GM18502 (cell line): ENCODE data around the gene PELI3.
"Not testable (repeated sequence)": the region's sequence is repeated elsewhere in the genome, so short reads cannot be mapped to it uniquely, and the experiment has no call there.

ENCODE experiments used
- ATAC-seq: cut with Tn5 transposase; IDR thresholded peaks from one replicate; pipeline ENCODE4 v1.9.1; 2021; ENCODE audit warnings: mild to moderate bottlenecking; ENCODE audit not compliant: unreplicated experiment, poor library complexity

The PELI3 gene, protein sequence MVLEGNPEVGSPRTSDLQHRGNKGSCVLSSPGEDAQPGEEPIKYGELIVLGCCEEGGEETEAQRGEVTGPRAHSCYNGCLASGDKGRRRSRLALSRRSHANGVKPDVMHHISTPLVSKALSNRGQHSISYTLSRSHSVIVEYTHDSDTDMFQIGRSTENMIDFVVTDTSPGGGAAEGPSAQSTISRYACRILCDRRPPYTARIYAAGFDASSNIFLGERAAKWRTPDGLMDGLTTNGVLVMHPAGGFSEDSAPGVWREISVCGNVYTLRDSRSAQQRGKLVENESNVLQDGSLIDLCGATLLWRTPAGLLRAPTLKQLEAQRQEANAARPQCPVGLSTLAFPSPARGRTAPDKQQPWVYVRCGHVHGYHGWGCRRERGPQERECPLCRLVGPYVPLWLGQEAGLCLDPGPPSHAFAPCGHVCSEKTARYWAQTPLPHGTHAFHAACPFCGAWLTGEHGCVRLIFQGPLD

GRCh38 chr11:66466225-66467033, at the start of gene PELI3:
TSS of gene PELI3 (plus strand) at chr11:66466905. CDS start at chr11:66468129, 1,224 bp downstream.
- ATAC-seq, result peak; percentile 84

DNA sequence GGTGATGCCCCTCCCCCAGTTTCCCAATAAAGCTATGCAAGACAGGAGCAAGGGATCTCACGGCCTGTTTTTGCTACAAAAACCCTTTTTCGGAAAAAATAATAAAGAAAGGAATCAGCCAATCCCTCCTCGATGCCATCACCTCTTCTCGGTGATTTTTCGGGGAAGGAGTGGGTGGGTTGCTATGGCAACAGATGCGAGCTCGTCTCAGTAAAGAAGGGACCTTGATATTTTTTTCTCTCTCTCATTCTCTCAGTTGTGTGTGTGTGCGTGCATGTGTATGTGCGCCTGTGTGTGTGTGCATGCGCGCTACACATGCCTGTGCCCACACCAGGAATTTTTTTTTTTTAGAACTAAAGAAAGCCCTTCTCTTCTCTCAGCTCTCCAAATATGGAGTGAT, 49.7 kb upstream of the PELI3 start:
- no peak for ATAC-seq

DNA sequence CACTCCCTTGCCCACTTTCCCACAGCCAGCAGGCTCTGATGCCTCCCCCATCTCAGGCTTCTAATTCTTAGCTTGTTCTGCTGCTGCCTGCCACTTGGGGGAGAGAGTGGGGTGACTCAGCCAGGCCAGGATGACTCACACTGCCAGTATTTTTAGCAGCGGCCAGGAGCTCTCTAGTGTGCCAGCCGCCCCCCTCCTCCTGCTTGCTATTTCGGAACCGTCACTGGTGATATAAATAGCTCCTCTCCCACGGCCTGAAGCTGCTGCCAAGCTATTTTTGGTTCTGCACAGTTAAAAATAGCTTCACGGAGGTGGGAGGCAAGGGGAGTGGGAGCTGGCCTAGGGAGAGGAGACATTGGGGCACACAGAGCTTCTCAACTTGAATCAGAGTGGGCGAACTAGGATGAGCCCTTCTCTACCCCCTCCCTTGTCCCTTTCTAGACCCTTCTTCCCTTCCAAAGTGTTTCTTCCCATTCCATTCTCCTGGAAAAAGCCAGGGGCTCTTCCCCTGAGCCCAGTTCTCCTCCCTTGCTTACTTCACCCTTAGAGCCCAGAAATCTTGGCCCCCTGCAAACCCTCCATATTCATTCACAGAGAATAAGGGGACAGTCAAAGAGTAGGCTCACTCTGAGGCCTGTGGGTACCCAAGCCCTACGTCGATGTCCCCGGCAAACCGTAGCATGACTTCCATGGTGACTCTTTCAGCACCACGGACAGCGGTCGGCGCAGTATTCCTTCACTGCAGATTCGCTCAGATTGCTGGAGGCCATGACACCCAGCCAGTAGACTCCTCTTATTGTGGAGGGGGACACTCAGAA, 48.3 kb upstream of the PELI3 start:
- no peak for ATAC-seq

GRCh38 chr11:66418986-66419308, 47.8 kb upstream of the PELI3 start:
- ATAC-seq, result no peak

DNA sequence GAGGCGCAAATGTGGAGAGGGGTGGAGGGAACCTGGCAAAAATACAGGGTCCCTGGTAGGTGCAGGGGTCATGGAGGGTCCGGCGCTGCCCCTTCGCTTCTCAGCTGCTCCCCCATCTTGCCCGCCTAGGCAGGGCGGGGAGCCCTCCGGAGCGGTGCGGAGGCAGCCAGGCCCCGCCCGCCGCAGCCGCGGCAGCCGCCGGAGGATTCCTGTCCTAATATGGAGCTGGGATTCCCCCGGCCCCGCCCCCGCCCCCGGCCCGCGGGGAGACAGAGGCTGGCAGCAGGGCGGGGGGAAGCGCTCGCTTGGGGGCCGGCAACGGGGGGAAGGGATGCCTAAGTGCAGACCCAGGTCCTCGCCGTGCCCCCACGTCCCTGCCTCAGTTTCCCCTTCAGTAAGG, 46.9 kb upstream of the PELI3 start:
- ATAC-seq, result no peak

DNA sequence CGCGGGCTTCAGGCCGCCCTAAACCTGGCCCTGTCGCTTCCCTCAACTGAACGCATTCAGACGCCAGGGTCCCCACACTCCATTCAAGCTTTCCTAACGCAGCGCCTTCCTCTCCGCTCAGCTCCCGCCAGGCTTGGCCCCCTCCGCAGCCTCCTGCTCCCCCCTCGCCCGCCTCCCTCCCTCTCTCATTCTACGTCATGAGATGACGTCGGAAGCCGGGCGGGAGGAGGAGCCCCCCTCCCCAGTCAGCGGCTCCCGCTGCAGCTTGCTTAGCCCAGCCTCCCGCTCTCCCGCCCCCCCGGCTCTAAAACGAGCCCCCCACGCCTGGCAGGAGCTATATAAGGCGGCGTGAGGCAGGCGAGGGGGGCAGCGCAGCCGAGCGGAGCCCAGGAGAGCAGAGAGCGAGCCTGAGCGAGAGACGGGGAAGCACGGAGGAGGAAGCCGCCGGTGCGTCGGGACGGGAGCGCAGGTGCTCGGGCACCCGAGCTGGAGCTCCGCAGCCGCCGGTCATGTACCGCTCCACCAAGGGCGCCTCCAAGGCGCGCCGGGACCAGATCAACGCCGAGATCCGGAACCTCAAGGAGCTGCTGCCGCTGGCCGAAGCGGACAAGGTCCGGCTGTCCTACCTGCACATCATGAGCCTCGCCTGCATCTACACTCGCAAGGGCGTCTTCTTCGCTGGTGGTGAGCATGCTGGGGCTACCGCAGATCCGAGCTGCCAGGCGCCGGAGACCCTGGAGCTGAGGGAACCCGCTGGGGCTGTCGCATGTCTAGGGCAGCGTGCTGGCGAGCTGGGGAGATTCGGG, 45.8 kb upstream of the PELI3 start, which contains the start of gene NPAS4:
Gene NPAS4 (plus strand): TSS at position 365 of the 806 bp plus-strand sequence. CDS start 145 bp downstream, at position 510.
- ATAC-seq, result no peak

DNA sequence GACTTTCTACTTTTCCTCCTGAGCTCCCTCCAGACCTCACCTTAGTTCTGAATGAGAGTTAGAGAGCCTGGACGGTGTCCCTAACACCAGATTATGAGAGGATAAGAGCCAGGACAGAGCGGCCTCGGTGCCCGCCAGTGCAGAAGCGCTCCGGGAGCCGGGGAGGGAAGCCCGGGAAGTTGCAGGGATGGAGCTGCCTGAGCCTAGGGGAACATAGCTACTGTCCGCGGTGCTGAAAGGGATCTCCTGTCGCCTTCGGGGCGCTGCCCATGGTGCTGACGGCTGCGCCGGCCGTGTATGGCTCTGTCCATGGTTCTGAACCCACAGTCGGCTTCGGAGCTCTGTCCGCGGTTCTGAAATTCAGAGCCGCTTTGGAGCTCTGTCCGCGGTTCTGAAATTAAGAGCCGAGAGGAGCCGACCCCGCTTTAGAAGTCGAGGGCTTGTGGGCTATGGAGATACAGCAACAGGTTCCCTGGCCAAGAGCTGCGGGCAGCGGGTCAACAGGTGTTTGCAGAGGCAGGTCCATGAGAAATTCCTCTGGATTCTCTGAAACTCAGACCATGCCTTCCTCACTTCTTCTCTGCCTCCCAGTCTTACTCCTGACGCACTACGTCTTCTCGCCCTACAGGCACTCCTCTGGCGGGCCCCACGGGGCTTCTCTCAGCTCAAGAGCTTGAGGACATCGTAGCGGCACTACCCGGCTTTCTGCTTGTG, 45.1 kb upstream of the PELI3 start:
- no peak for ATAC-seq

DNA sequence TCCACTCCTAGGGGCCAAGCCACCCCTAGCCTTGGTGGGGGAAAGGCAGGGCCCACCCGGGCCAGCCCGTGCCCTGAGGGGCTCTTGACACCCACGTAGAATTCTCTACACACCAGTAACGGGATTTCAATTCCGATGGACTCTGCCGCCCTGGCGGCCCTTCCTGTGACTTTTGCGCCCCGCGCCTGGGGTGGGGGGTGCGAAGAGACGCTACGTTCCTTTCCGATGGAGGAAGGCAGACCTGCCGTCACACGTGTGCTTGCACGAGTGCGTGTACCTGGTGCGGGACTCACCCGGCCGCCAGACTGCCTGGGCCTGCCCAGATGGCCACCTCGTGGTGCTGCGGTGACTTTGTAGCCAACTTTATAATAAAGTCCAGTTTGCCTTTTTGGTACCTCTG, 40.4 kb upstream of the PELI3 start:
- ATAC-seq, result no peak

DNA sequence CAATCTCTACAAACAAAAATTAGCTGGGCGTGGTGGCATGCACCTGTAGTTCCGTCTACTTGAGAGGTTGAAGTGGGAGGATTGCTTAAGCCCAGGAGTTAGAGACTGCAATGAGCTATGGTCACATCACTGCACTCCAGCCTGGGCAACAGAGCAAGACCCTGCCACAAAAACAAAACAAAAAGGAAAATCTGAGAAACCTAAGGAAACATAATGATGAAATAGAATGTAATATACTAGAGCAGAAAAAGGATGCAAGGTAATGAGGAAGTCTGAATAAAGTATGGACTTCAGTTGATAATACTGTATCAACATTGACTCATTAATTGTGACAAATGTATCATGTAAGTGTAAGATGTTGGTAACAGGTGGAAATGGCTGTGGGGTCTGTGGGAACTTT, 37.8 kb upstream of the PELI3 start:
- no peak for ATAC-seq

GRCh38 chr11:66429983-66430602, 36.6 kb upstream of the PELI3 start:
- ATAC-seq, result no peak

GRCh38 chr11:66431287-66431686, 35.4 kb upstream of the PELI3 start:
- ATAC-seq, result not testable (repeated sequence)

DNA sequence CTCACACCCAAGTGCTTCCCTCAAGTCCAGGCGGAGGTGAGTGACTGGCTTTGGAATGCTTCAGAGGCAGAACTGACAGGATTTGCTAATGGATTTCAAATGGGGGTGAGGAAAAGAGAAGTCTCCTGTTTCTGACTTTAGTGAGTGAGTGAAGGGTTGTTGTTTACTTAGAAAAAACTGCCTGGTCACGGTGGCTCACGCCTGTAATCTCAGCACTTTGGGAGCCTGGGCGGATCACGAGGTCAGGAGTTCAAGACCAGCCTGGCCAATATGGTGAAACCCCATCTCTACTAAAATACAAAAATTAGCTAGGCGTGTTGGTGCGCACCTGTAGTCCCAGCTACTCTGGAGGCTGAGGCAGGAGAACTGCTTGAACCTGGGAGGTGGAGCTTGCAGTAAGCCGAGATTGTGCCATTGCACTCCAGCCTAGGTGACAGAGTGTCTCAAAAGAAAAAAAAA, 34.8 kb upstream of the PELI3 start:
- ATAC-seq, result not testable (repeated sequence)

DNA sequence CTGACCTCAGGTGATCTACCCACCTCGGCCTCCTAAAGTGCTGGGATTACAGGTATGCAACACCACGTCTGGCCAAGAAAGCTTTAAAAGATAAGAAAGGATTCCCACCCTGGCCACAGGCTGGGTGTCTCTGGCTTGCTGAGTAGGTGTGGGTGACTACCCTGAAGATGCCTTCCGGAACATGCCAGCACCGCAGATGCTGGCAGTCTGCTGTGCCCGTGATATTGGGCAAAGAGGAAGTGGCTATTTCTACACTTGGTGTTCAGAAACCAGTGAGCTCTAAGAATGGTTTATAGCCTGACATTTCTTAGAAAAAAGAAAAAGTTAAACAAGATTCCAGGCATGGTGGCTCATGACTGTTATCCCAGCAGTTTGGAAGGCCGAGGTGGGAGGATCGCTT, 34.1 kb upstream of the PELI3 start:
- ATAC-seq, result no peak

DNA sequence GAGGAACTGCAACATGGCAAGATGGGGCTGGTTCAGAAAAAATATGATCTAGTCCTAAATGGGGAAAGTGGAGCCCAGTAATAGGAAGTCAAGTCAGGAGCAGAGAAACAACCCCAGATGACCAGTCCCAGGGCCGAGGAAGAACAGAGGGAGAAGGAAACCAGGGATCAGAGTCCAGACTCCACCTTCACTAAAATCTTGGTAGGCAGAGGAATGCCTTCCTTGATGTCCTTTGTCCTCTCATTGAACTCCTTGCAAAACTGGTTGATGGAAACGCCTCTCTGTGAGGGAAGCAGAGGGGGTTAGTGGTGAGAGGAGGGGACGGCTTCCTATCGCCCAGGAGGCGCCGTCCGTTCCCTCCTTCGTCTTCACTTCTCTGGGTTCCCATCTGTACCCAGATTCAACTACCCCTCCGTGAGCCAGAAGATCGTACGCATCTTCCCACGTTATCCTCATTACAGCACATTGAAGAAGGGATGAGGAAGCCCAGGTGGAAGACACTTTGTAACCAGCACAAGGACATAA, 28.7 kb upstream of the PELI3 start:
- ATAC-seq, result no peak

DNA sequence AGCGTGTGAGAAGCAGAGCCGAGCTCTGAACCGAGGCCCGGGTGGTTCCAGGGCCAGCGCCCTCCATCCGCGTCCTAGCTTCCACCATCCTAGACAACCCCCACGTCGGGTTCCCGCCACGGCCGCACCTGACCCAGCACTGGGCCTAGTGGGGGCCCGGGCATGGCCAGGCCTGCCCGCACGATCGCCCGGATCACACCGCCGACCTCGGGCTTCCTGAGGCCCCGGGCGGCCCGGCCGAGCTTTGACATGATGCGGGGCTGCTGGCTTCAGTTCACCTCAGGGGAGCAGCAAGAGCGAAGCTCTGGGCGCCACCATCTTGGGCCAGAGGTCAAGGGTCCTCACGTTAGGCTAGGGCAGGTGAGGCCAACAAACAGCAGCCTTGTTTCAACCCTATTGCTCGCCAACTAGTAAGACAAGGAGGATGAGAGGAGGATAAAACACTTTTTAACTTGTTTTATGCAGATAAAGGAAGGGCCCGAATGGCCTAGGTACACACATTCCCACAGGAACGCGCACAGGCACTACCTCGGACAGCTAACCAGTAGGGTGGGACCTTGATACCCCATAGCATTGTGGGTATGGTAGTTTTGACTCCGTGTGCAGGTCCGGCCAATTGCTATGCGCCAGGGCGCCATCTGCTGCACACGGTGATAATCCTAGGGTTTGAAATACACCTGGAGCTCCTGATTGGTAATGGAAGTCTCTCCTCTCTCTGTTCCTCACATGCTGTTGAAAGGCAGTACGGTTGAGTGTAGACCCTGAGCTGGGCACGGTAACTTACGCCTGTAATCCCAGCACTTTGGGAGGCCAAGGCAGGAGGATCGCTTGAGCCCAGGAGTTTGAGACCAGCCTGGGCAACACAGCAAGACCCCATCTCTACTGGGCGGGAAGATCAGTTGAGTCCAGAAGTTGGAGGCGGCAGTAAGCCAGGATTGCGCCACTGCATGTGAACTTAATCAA, 27.9 kb upstream of the PELI3 start, which contains the start of gene MRPL11:
Gene MRPL11 (minus strand): TSS at position 345 of the 963 bp plus-strand sequence. CDS start 94 bp downstream, at position 251.
- ATAC-seq, result peak; percentile 92

DNA sequence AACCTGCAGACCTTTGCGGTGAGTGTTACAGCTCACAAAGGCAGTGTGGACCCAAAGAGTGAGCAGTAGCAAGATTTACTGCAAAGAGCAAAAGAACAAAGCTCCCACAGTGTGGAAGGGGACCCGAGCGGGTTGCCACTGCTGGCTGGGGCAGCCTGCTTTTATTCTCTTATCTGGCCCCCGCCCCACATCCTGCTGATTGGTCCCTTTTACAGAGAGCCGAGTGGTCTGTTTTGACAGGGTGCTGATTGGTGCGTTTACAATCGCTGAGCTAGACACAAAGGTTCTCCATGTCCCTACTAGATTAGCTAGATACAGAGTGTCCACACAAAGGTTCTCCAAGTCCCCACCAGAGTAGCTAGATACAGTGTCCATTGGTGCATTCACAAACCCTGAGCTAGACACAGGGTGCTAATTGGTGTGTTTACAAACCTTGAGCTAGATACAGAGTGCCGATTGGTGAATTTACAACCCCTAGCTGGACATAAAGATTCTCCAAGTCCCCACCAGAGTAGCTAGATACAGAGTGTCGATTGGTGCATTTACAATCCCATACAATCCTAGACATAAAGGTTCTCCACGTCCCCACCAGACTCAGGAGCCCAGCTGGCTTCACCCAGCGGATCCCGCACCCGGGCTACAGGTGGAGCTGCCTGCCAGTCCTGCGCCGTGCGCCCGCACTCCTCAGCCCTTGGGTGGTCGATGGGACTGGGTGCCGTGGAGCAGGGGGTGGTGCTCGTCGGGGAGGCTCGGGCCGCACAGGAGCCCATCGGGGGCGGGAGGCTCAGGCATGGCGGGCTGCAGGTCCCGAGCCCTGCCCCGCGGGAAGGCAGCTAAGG, 26.4 kb upstream of the PELI3 start:
- ATAC-seq, result not testable (repeated sequence)
